Measurements from ENCODE around the gene ABHD2.

Gene ABHD2

DNA sequence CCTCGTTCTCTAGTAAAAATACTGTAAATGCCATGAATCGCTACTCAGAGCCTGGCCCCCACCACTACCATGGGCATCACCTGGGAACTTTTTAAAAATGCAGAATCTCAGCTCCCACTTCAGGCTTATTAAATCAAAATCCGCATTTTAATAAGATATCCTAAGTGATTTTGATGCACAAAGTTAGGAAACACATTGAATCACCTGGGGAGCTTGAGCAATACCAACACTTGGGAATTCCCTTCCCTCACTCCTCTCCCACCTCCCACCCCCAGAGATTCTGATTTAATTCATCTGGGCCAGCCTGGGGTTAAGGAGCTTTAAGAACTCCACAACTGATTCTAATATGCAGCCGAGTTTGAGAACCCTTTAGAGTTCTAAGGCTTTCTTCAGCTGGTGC is 106.4 kb downstream of the ABHD2 start:
- H3K4me1 ChIP-seq (ENCODE audit: insufficient read depth, insufficient read length), result peaks cover 19% of the 10 kb centered on the region
- H3K27me3 ChIP-seq (ENCODE audit: insufficient read depth, insufficient read length), result no peaks in the 10 kb centered on the region
- H3K9me3 ChIP-seq (ENCODE audit: insufficient read depth, low read length), result no peaks in the 10 kb centered on the region
- TF ChIP-seq ZNF274 (IDR thresholded peaks at IDR 0.05; ENCODE audit: low read depth, low read length) (no peak), SUZ12 (IDR thresholded peaks at IDR 0.05; ENCODE audit: extremely low read depth, insufficient read depth, insufficient read length) (no peak), YY1 (IDR thresholded peaks at IDR 0.05; ENCODE audit: insufficient read depth, insufficient read length) (no peak)
- no peak for DNase-seq (ENCODE audit: low read depth, low spot score)
- no peak overlapping the region for H3K4me3 ChIP-seq (ENCODE audit: insufficient read length, low read depth)
- H3K9ac ChIP-seq (ENCODE audit: insufficient read length, low read depth), result no peak overlapping the region
- peaks cover 37% of the 10 kb centered on the region for H3K36me3 ChIP-seq (ENCODE audit: insufficient read depth, insufficient read length, low read length)

DNA sequence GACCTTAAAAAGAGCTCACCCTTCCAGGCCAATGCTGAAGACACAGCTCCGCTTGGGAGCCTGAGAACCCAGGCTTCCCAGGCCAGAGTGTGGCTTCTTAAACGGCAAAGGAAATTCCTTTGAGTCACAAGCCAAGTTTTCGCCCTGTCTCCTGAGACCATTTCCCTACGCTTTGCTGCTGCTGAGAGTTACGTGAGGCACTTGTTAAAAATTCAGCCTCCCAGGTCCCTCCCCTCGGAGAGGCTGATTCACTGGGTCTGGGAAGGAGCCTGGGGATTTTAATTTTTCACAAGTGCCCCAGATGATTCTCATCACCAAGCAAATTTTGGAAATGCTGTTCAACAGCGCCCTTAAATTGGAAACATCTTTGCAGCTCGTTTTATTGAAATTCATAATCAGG is 107.6 kb downstream of the ABHD2 start:
- Histone ChIP-seq H3K36me3 (ENCODE audit: insufficient read depth, insufficient read length, low read length) (peaks cover 29% of the 10 kb centered on the region), H3K27me3 (ENCODE audit: insufficient read depth, insufficient read length) (no peaks in the 10 kb centered on the region), H3K9ac (ENCODE audit: insufficient read length, low read depth) (no peak overlapping the region), H3K4me3 (ENCODE audit: insufficient read length, low read depth) (no peak overlapping the region), H3K9me3 (ENCODE audit: insufficient read depth, low read length) (no peaks in the 10 kb centered on the region), H3K4me1 (ENCODE audit: insufficient read depth, insufficient read length) (peaks cover 19% of the 10 kb centered on the region)
- TF ChIP-seq YY1 (IDR thresholded peaks at IDR 0.05; ENCODE audit: insufficient read depth, insufficient read length) (no peak), SUZ12 (IDR thresholded peaks at IDR 0.05; ENCODE audit: extremely low read depth, insufficient read depth, insufficient read length) (no peak), ZNF274 (IDR thresholded peaks at IDR 0.05; ENCODE audit: low read depth, low read length) (no peak)
- no peak for DNase-seq (ENCODE audit: low read depth, low spot score)

DNA sequence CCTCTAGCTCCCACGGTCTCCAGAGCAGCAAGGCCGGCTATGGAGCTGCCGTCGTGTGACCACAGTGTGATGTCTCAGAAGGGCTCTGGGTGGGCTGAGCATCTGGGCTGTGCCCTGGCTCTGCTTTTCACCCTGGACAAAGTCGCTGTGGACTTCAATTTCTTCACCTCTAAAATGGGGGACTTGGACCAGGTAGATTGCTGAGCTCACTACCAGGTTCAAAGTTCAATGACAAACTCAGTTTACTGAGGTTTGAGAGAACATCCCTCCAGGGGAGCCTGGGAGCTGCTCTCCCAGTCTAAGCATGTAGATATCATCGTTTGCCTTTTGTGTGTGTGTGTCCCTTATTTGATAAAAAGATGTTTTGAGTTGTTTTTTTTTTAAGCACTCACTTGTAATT is 108.0 kb downstream of the ABHD2 start:
- Histone ChIP-seq H3K36me3 (ENCODE audit: insufficient read depth, insufficient read length, low read length) (peaks cover 25% of the 10 kb centered on the region), H3K27me3 (ENCODE audit: insufficient read depth, insufficient read length) (no peaks in the 10 kb centered on the region), H3K4me1 (ENCODE audit: insufficient read depth, insufficient read length) (peaks cover 19% of the 10 kb centered on the region), H3K9me3 (ENCODE audit: insufficient read depth, low read length) (no peaks in the 10 kb centered on the region), H3K9ac (ENCODE audit: insufficient read length, low read depth) (no peak overlapping the region), H3K4me3 (ENCODE audit: insufficient read length, low read depth) (no peak overlapping the region)
- TF ChIP-seq ZNF274 (IDR thresholded peaks at IDR 0.05; ENCODE audit: low read depth, low read length) (no peak), SUZ12 (IDR thresholded peaks at IDR 0.05; ENCODE audit: extremely low read depth, insufficient read depth, insufficient read length) (no peak), YY1 (IDR thresholded peaks at IDR 0.05; ENCODE audit: insufficient read depth, insufficient read length) (no peak)
- DNase-seq (ENCODE audit: low read depth, low spot score), result no peak

DNA sequence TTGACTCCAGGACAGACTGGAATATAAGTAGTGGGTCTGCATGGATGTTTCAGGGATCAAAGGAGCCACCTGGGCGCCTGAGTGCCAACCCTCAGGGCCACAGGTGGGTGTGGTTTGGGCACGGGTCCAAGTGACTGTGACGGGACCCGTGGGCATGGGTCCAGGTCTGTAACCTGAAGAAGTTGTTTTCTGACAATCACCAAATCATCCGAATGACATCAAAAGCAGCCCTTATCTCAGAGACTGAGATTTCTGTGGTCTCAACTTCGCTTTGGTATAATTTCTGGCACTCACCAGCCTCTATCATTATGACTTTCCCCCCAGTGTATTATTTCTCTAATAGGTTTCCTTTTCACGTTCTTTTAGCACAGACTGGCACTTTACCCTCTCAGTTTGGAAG is 108.7 kb downstream of the ABHD2 start:
- Histone ChIP-seq H3K4me3 (ENCODE audit: insufficient read length, low read depth) (no peak overlapping the region), H3K4me1 (ENCODE audit: insufficient read depth, insufficient read length) (peaks cover 19% of the 10 kb centered on the region), H3K27me3 (ENCODE audit: insufficient read depth, insufficient read length) (no peaks in the 10 kb centered on the region), H3K9me3 (ENCODE audit: insufficient read depth, low read length) (no peaks in the 10 kb centered on the region), H3K36me3 (ENCODE audit: insufficient read depth, insufficient read length, low read length) (peaks cover 21% of the 10 kb centered on the region), H3K9ac (ENCODE audit: insufficient read length, low read depth) (no peak overlapping the region)
- TF ChIP-seq ZNF274 (IDR thresholded peaks at IDR 0.05; ENCODE audit: low read depth, low read length) (no peak), YY1 (IDR thresholded peaks at IDR 0.05; ENCODE audit: insufficient read depth, insufficient read length) (no peak), SUZ12 (IDR thresholded peaks at IDR 0.05; ENCODE audit: extremely low read depth, insufficient read depth, insufficient read length) (no peak)
- DNase-seq (ENCODE audit: low read depth, low spot score), result no peak

GRCh38 chr15:89197503-89197971 is 109.3 kb downstream of the ABHD2 start:
- Histone ChIP-seq H3K9me3 (ENCODE audit: insufficient read depth, low read length) (no peaks in the 10 kb centered on the region), H3K27me3 (ENCODE audit: insufficient read depth, insufficient read length) (no peaks in the 10 kb centered on the region), H3K9ac (ENCODE audit: insufficient read length, low read depth) (peak overlapping the region; percentile 16), H3K4me3 (ENCODE audit: insufficient read length, low read depth) (no peak overlapping the region), H3K4me1 (ENCODE audit: insufficient read depth, insufficient read length) (peaks cover 19% of the 10 kb centered on the region), H3K36me3 (ENCODE audit: insufficient read depth, insufficient read length, low read length) (peaks cover 19% of the 10 kb centered on the region)
- no peak for TF ChIP-seq ZNF274 (IDR thresholded peaks at IDR 0.05; ENCODE audit: low read depth, low read length)
- TF ChIP-seq SUZ12 (IDR thresholded peaks at IDR 0.05; ENCODE audit: extremely low read depth, insufficient read depth, insufficient read length), result no peak
- TF ChIP-seq YY1 (IDR thresholded peaks at IDR 0.05; ENCODE audit: insufficient read depth, insufficient read length), result no peak
- peak; percentile 71 for DNase-seq (ENCODE audit: low read depth, low spot score)

DNA sequence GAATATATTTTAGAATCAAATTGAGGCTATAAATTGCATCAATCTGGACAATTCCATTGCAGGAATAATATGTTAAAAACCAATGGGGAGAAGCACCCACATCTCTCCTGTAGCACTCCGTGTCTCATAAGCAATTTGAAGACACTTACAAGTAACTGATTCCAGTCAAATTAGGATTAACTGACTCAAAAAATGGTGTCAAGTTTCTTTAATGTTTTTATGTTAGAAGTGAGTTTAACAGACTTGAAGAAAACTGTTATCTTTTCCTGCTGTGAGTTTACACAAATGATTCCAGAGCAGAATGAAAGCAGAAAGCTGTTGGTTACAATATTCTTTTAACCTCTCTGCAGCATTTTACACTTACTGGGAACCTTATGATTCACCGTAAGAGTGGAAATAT is 109.9 kb downstream of the ABHD2 start:
- no peak for DNase-seq (ENCODE audit: low read depth, low spot score)
- no peak for TF ChIP-seq ZNF274 (IDR thresholded peaks at IDR 0.05; ENCODE audit: low read depth, low read length)
- TF ChIP-seq YY1 (IDR thresholded peaks at IDR 0.05; ENCODE audit: insufficient read depth, insufficient read length), result no peak
- no peak for TF ChIP-seq SUZ12 (IDR thresholded peaks at IDR 0.05; ENCODE audit: extremely low read depth, insufficient read depth, insufficient read length)
- H3K27me3 ChIP-seq (ENCODE audit: insufficient read depth, insufficient read length), result no peaks in the 10 kb centered on the region
- no peak overlapping the region for H3K9ac ChIP-seq (ENCODE audit: insufficient read length, low read depth)
- peaks cover 19% of the 10 kb centered on the region for H3K4me1 ChIP-seq (ENCODE audit: insufficient read depth, insufficient read length)
- H3K4me3 ChIP-seq (ENCODE audit: insufficient read length, low read depth), result no peak overlapping the region
- no peaks in the 10 kb centered on the region for H3K9me3 ChIP-seq (ENCODE audit: insufficient read depth, low read length)
- H3K36me3 ChIP-seq (ENCODE audit: insufficient read depth, insufficient read length, low read length), result peaks cover 13% of the 10 kb centered on the region

DNA sequence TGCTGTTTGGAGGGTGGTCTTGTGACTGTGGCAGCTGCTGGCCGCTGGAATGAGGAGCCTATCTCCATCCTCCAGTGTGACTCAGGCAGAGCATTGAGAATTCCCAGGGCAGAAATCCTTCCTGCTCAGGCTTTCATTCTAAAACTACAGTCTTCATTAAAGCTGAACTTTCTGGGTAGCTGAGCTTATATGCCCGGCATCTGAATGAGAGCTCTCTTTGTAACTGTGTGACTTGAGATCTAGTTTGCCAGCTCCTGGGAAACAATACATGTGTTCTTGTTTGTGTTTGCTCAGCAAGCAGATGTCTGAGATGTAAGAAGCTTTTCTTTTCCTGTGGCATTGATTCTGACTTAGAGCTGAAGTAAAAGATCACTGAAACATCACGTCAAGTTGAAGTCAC is 110.7 kb downstream of the ABHD2 start:
- Histone ChIP-seq H3K9me3 (ENCODE audit: insufficient read depth, low read length) (no peaks in the 10 kb centered on the region), H3K27me3 (ENCODE audit: insufficient read depth, insufficient read length) (no peaks in the 10 kb centered on the region), H3K4me3 (ENCODE audit: insufficient read length, low read depth) (no peak overlapping the region), H3K9ac (ENCODE audit: insufficient read length, low read depth) (no peak overlapping the region), H3K36me3 (ENCODE audit: insufficient read depth, insufficient read length, low read length) (peaks cover 8% of the 10 kb centered on the region), H3K4me1 (ENCODE audit: insufficient read depth, insufficient read length) (peaks cover 19% of the 10 kb centered on the region)
- DNase-seq (ENCODE audit: low read depth, low spot score), result no peak
- no peak for TF ChIP-seq ZNF274 (IDR thresholded peaks at IDR 0.05; ENCODE audit: low read depth, low read length)
- TF ChIP-seq SUZ12 (IDR thresholded peaks at IDR 0.05; ENCODE audit: extremely low read depth, insufficient read depth, insufficient read length), result no peak
- no peak for TF ChIP-seq YY1 (IDR thresholded peaks at IDR 0.05; ENCODE audit: insufficient read depth, insufficient read length)

Data from NT2/D1 (cell line).